WTC11 (cell line): Measurements from ENCODE around the gene SYT1. TPM values are rescaled to one million over a fixed set of nuclear protein-coding genes. Genes with fewer than 3 reads are reported as not detected.

Experiments used
- ATAC-seq: fragments of 200-7000 bp; cut with Tn5 transposase; 2 replicates; pipeline ENCODE4 v1.10.0; 2021; ENCODE audit warnings: mild to moderate bottlenecking, moderate library complexity
- CTCF ChIA-PET: fragments of 300-600 bp; sonication (Branson Sonifier 250); formaldehyde crosslinking; loops from one replicate; lab custom pipeline; 2021; ENCODE audit warnings: antibody characterized with exemption; lab: Charles Lee
- POLR2A ChIA-PET: fragments of 350-600 bp; sonication (Branson Sonifier 250); formaldehyde crosslinking; loops from one replicate; lab custom pipeline; 2021; ENCODE audit warnings: antibody characterized with exemption; lab: Charles Lee
- DNase-seq: peaks from one replicate; pipeline ENCODE4 v3.0.0; 2021; ENCODE audit warnings: low spot score
- H3K27ac Mint-ChIP-seq: 2 replicates; pipeline ENCODE4 v1.8.0; 2021; ENCODE audit warnings: mixed read lengths
- H3K27me3 Mint-ChIP-seq: 2 replicates; pipeline ENCODE4 v1.8.0; 2021; ENCODE audit warnings: low read depth, mild to moderate bottlenecking, moderate library complexity, mixed read lengths
- H3K36me3 Mint-ChIP-seq: 2 replicates; pipeline ENCODE4 v1.8.0; 2021; ENCODE audit warnings: mixed read lengths
- H3K4me1 Mint-ChIP-seq: 2 replicates; pipeline ENCODE4 v1.8.0; 2022; ENCODE audit warnings: mixed read lengths
- H3K4me3 Mint-ChIP-seq: 2 replicates; pipeline ENCODE4 v1.8.0; 2021; ENCODE audit warnings: mild to moderate bottlenecking, moderate library complexity, mixed read lengths
- H3K9me3 Mint-ChIP-seq: 2 replicates; pipeline ENCODE4 v1.8.0; 2021; ENCODE audit warnings: mixed read lengths
- AFF4 ChIP-seq: sonication (generic); formaldehyde crosslinking; IDR thresholded peaks from 2 replicates; pipeline ENCODE4 v1.8.1; 2023; ENCODE audit warnings: mild to moderate bottlenecking, missing genetic modification reagents, borderline replicate concordance
- AR ChIP-seq: fragments of 250-450 bp; sonication (Bioruptor Pico); IDR thresholded peaks from 2 replicates; pipeline ENCODE4 v1.9.0; 2021; ENCODE audit warnings: mild to moderate bottlenecking
- CBFB ChIP-seq: sonication (generic); formaldehyde crosslinking; IDR thresholded peaks from 2 replicates; pipeline ENCODE4 v1.8.1; 2022; ENCODE audit warnings: mild to moderate bottlenecking, low read depth, missing genetic modification reagents
- CREB1 ChIP-seq: sonication (generic); formaldehyde crosslinking; IDR thresholded peaks from 2 replicates; pipeline ENCODE4 v1.8.0; 2023; ENCODE audit warnings: mild to moderate bottlenecking, missing genetic modification reagents
- CTCF ChIP-seq: fragments of 200-600 bp; IDR thresholded peaks from 2 replicates; pipeline ENCODE4 v1.8.0; 2022; ENCODE audit warnings: antibody characterized with exemption
- ERG ChIP-seq: fragments of 250-450 bp; sonication (Bioruptor Pico); IDR thresholded peaks from 2 replicates; pipeline ENCODE4 v1.8.0; 2021; ENCODE audit warnings: mild to moderate bottlenecking
- ESRRA ChIP-seq: sonication (generic); formaldehyde crosslinking; IDR thresholded peaks from 2 replicates; pipeline ENCODE4 v1.8.1; 2022; ENCODE audit warnings: mild to moderate bottlenecking, missing genetic modification reagents, borderline replicate concordance
- FOXK1 ChIP-seq: sonication (generic); formaldehyde crosslinking; IDR thresholded peaks from 2 replicates; pipeline ENCODE4 v1.8.0; 2022; ENCODE audit warnings: mild to moderate bottlenecking, moderate library complexity, missing genetic modification reagents
- GRHL2 ChIP-seq: fragments of 250-450 bp; sonication (Bioruptor Pico); IDR thresholded peaks from 2 replicates; pipeline ENCODE4 v1.8.0; 2022; ENCODE audit warnings: mild to moderate bottlenecking, moderate library complexity; ENCODE audit not compliant: insufficient replicate concordance, severe bottlenecking
- IRF2 ChIP-seq: sonication (generic); formaldehyde crosslinking; IDR thresholded peaks from 2 replicates; pipeline ENCODE4 v1.8.0; 2022; ENCODE audit warnings: low read depth, missing genetic modification reagents, borderline replicate concordance
- KAT7 ChIP-seq: sonication (generic); formaldehyde crosslinking; IDR thresholded peaks from 2 replicates; pipeline ENCODE4 v1.8.1; 2023; ENCODE audit warnings: missing genetic modification reagents, mild to moderate bottlenecking, borderline replicate concordance
- MLX ChIP-seq: sonication (generic); formaldehyde crosslinking; IDR thresholded peaks from 2 replicates; pipeline ENCODE4 v1.8.1; 2023; ENCODE audit warnings: mild to moderate bottlenecking, missing genetic modification reagents, moderate library complexity
- NR2C2 ChIP-seq: sonication (generic); formaldehyde crosslinking; IDR thresholded peaks from 2 replicates; pipeline ENCODE4 v1.8.0; 2022; ENCODE audit warnings: mild to moderate bottlenecking, missing genetic modification reagents
- OVOL2 ChIP-seq: fragments of 250-450 bp; sonication (Bioruptor Pico); IDR thresholded peaks from 2 replicates; pipeline ENCODE4 v1.9.0; 2021; ENCODE audit warnings: mild to moderate bottlenecking, borderline replicate concordance
- PRRX2 ChIP-seq: fragments of 250-450 bp; sonication (Bioruptor Pico); IDR thresholded peaks from 2 replicates; pipeline ENCODE4 v1.8.0; 2021; ENCODE audit warnings: mild to moderate bottlenecking
- SMAD3 ChIP-seq: sonication (generic); formaldehyde crosslinking; IDR thresholded peaks from 2 replicates; pipeline ENCODE4 v1.8.0; 2022; ENCODE audit warnings: missing genetic modification reagents, mild to moderate bottlenecking, borderline replicate concordance
- TEAD1 ChIP-seq: sonication (generic); formaldehyde crosslinking; IDR thresholded peaks from 2 replicates; pipeline ENCODE4 v1.8.0; 2022; ENCODE audit warnings: mild to moderate bottlenecking, missing genetic modification reagents
- ZNF219 ChIP-seq: sonication (generic); formaldehyde crosslinking; IDR thresholded peaks from 2 replicates; pipeline ENCODE4 v1.8.0; 2023; ENCODE audit warnings: missing genetic modification reagents, mild to moderate bottlenecking, borderline replicate concordance
- ZNF281 ChIP-seq: sonication (generic); formaldehyde crosslinking; IDR thresholded peaks from 2 replicates; pipeline ENCODE4 v1.8.0; 2023; ENCODE audit warnings: mild to moderate bottlenecking, missing genetic modification reagents
- ZNF396 ChIP-seq: fragments of 250-450 bp; sonication (Bioruptor Pico); IDR thresholded peaks from 2 replicates; pipeline ENCODE4 v1.8.0; 2021; ENCODE audit warnings: mild to moderate bottlenecking, moderate library complexity, borderline replicate concordance
- ZNF416 ChIP-seq: fragments of 250-450 bp; sonication (Bioruptor Pico); IDR thresholded peaks from 2 replicates; pipeline ENCODE4 v1.9.0; 2021; ENCODE audit warnings: mild to moderate bottlenecking, inconsistent platforms
- total RNA-seq: library from RNA; stranded (reverse); gene quantifications from 3 replicates; pipeline ENCODE4 v1.2.3, GENCODE V29; 2021

The SYT1 gene
- total RNA-seq, 1 experiment from 2014 or later = 45.2 TPM

- POLR2A ChIA-PET = no interaction called here
- Mint-ChIP-seq H3K27me3 (no peaks in the 10 kb centered on the region), H3K9me3 (peaks cover 3% of the 10 kb centered on the region; the same call in 1 of the 2 replicates), H3K27ac (no peak overlapping the region), H3K4me3 (no peak overlapping the region), H3K4me1 (peaks cover 32% of the 10 kb centered on the region), H3K36me3 (peaks cover 13% of the 10 kb centered on the region)
- TF ChIP-seq FOXK1 (CRISPR knock-in tag) (no peak), TEAD1 (CRISPR knock-in tag) (no peak), ESRRA (CRISPR knock-in tag) (no peak), OVOL2 (CRISPR knock-in tag) (no peak), ZNF219 (CRISPR knock-in tag) (no peak), IRF2 (CRISPR knock-in tag) (no peak), CBFB (CRISPR knock-in tag) (no peak), KAT7 (no peak), ZNF396 (no peak), NR2C2 (no peak), AR (CRISPR knock-in tag) (no peak), AFF4 (no peak), CTCF (no peak)
- DNase-seq (no peak), ATAC-seq (no peak)
- CTCF ChIA-PET = no interaction called here
Observed at GRCh38 chr12:79370021-79370420, 505.4 kb downstream of the SYT1 start.

GRCh38 chr12:79371226-79371625, 506.7 kb downstream of the SYT1 start:
- DNase-seq = no peak
- TF ChIP-seq ZNF416 (CRISPR knock-in tag) (no peak), ZNF281 (no peak), SMAD3 (no peak), PRRX2 (no peak), GRHL2 (CRISPR knock-in tag) (no peak), CREB1 (CRISPR knock-in tag) (no peak), MLX (CRISPR knock-in tag) (no peak), ERG (no peak)

More at GRCh38 chr12:79371226-79371625, 506.7 kb downstream of the SYT1 start:
- ChIA-PET CTCF (interaction anchor here (0.8 to 1.3 kb wide), 2 partner anchors 8 to 12 kb away, joined by 3 to 5 read pairs; no protein-coding TSS in a partner anchor), POLR2A (no interaction called here)
- peaks cover 39% of the 10 kb centered on the region for H3K4me1 Mint-ChIP-seq
- no peak overlapping the region for H3K27ac Mint-ChIP-seq
- peaks cover 13% of the 10 kb centered on the region for H3K36me3 Mint-ChIP-seq
- no peak for ATAC-seq
- peaks cover 3% of the 10 kb centered on the region; the same call in 1 of the 2 replicates for H3K9me3 Mint-ChIP-seq
- no peaks in the 10 kb centered on the region for H3K27me3 Mint-ChIP-seq
- no peak overlapping the region for H3K4me3 Mint-ChIP-seq
